Glutamatergic neuron (in vitro differentiated cells): ENCODE measurements around the gene HAVCR2. TPM values are rescaled to one million over a fixed set of nuclear protein-coding genes. Genes with fewer than 3 reads are reported as not detected.

ENCODE experiments used
- DNase-seq: peaks from one replicate; pipeline ENCODE4 v3.0.0; 2022
- H3K27ac Mint-ChIP-seq: one replicate; pipeline ENCODE4 v1.8.0; 2020; ENCODE audit warnings: mild to moderate bottlenecking, mixed read lengths, inconsistent platforms; ENCODE audit not compliant: unreplicated experiment
- H3K27me3 Mint-ChIP-seq: one replicate; pipeline ENCODE4 v1.8.0; 2020; ENCODE audit warnings: mild to moderate bottlenecking, moderate library complexity, mixed read lengths, inconsistent platforms; ENCODE audit not compliant: unreplicated experiment
- H3K36me3 Mint-ChIP-seq: one replicate; pipeline ENCODE4 v1.8.0; 2020; ENCODE audit warnings: mild to moderate bottlenecking, mixed read lengths, inconsistent platforms; ENCODE audit not compliant: unreplicated experiment
- H3K4me1 Mint-ChIP-seq: one replicate; pipeline ENCODE4 v1.8.0; 2020; ENCODE audit warnings: mild to moderate bottlenecking, low read depth, mixed read lengths, inconsistent platforms; ENCODE audit not compliant: unreplicated experiment
- H3K4me3 Mint-ChIP-seq: one replicate; pipeline ENCODE4 v1.8.0; 2020; ENCODE audit warnings: mild to moderate bottlenecking, mixed read lengths, inconsistent platforms; ENCODE audit not compliant: unreplicated experiment
- H3K9me3 Mint-ChIP-seq: one replicate; pipeline ENCODE4 v1.8.0; 2020; ENCODE audit warnings: mild to moderate bottlenecking, moderate library complexity, mixed read lengths, inconsistent platforms; ENCODE audit not compliant: unreplicated experiment
- CTCF ChIP-seq: fragments of 200-600 bp; sonication (generic); IDR thresholded peaks from one replicate; pipeline ENCODE4 v1.5.0; 2021; ENCODE audit not compliant: partially characterized antibody, unreplicated experiment
- total RNA-seq: library from RNA; stranded (reverse); fragmentation: NEBNext Ultra II Directional; extraction: Animal tissue kit (Norgen Biotek cat#: 25700); gene quantifications from one replicate; pipeline ENCODE4 v1.2.1, GENCODE V29; 2021; ENCODE audit not compliant: unreplicated experiment

The HAVCR2 gene
- total RNA-seq, 1 donor from 2014 or later: not detected

- no peak for DNase-seq
- Mint-ChIP-seq H3K36me3 (peaks cover 21% of the 10 kb centered on the region), H3K9me3 (peaks cover 8% of the 10 kb centered on the region), H3K4me3 (no peak overlapping the region), H3K27me3 (peaks cover 4% of the 10 kb centered on the region), H3K4me1 (no peaks in the 10 kb centered on the region), H3K27ac (no peak overlapping the region)
- no peak for TF ChIP-seq CTCF
These were observed 12.9 kb upstream of the HAVCR2 start for GRCh38 chr5:157121709-157122108.

- DNase-seq: no peak
- H3K4me3 Mint-ChIP-seq: no peak overlapping the region
- H3K27me3 Mint-ChIP-seq: peaks cover 4% of the 10 kb centered on the region
- no peaks in the 10 kb centered on the region for H3K4me1 Mint-ChIP-seq
- peaks cover 6% of the 10 kb centered on the region for H3K9me3 Mint-ChIP-seq
- H3K36me3 Mint-ChIP-seq: peaks cover 21% of the 10 kb centered on the region
- no peak overlapping the region for H3K27ac Mint-ChIP-seq
- TF ChIP-seq CTCF: no peak
These were observed 11.3 kb upstream of the HAVCR2 start for GRCh38 chr5:157120102-157120501.

GRCh38 chr5:157116483-157116954 lies 7.7 kb upstream of the HAVCR2 start:
- Mint-ChIP-seq H3K9me3 (peaks cover 4% of the 10 kb centered on the region), H3K4me1 (no peaks in the 10 kb centered on the region), H3K36me3 (peaks cover 12% of the 10 kb centered on the region), H3K27me3 (peaks cover 4% of the 10 kb centered on the region), H3K4me3 (no peak overlapping the region), H3K27ac (no peak overlapping the region)
- TF ChIP-seq CTCF: no peak
- DNase-seq: no peak

- DNase-seq: no peak
- no peak for TF ChIP-seq CTCF
- no peak overlapping the region for H3K27ac Mint-ChIP-seq
- peaks cover 4% of the 10 kb centered on the region for H3K27me3 Mint-ChIP-seq
- H3K4me1 Mint-ChIP-seq: no peaks in the 10 kb centered on the region
- H3K4me3 Mint-ChIP-seq: no peak overlapping the region
- H3K36me3 Mint-ChIP-seq: peaks cover 5% of the 10 kb centered on the region
- H3K9me3 Mint-ChIP-seq: no peaks in the 10 kb centered on the region
These were observed 6.7 kb upstream of the HAVCR2 start for GRCh38 chr5:157115502-157115901.

- no peak for DNase-seq
- H3K9me3 Mint-ChIP-seq: no peaks in the 10 kb centered on the region
- H3K36me3 Mint-ChIP-seq: peaks cover 5% of the 10 kb centered on the region
- no peak for TF ChIP-seq CTCF
- no peaks in the 10 kb centered on the region for H3K4me1 Mint-ChIP-seq
- H3K27ac Mint-ChIP-seq: no peak overlapping the region
- peaks cover 4% of the 10 kb centered on the region for H3K27me3 Mint-ChIP-seq
- no peak overlapping the region for H3K4me3 Mint-ChIP-seq
These were observed 6.2 kb upstream of the HAVCR2 start for GRCh38 chr5:157115012-157115411.
